A673 (cell line): ENCODE results near the gene METRN. TPM values are rescaled to one million over a fixed set of nuclear protein-coding genes. Genes with fewer than 3 reads are reported as not detected.
A peak's percentile ranks its signal among the peaks of the same experiment; 100 is the strongest.

Source experiments
- BruUV-seq: library from RNA; stranded (reverse); fragments of 400-500 nt; replicated peaks from 2 replicates; lab custom pipeline; 2021; lab: Mats Ljungman, UMichigan
- CTCF ChIA-PET: fragments of 300-600 bp; sonication (Branson Sonifier 250); formaldehyde crosslinking; loops from one replicate; lab custom pipeline; 2022; ENCODE audit warnings: antibody characterized with exemption; lab: Charles Lee
- POLR2A ChIA-PET: fragments of 300-600 bp; sonication (Branson Sonifier 250); formaldehyde crosslinking; loops from one replicate; lab custom pipeline; 2022; ENCODE audit warnings: antibody characterized with exemption; ENCODE audit not compliant: low non-redundant PET; lab: Charles Lee
- DNase-seq: peaks from one replicate; pipeline ENCODE4 v3.0.0-alpha.2; 2015; ENCODE audit warnings: low spot score
- H3K27ac ChIP-seq: fragments of 200-600 bp; sonication (generic); 2 replicates; pipeline ENCODE4 v1.5.1; 2016; ENCODE audit warnings: mixed run types, low read depth, mild to moderate bottlenecking, mixed read lengths, antibody characterized with exemption, low read length; ENCODE audit not compliant: poor library complexity, severe bottlenecking
- H3K27me3 ChIP-seq: fragments of 200-600 bp; sonication (generic); replicated peaks from 2 replicates; pipeline ENCODE4 v1.6.1; 2017; ENCODE audit warnings: mixed run types, low read depth, mild to moderate bottlenecking, mixed read lengths, antibody characterized with exemption, low read length; ENCODE audit not compliant: insufficient read depth, poor library complexity
- H3K36me3 ChIP-seq: fragments of 200-600 bp; sonication (generic); 2 replicates; pipeline ENCODE4 v1.6.1; 2016; ENCODE audit warnings: mixed run types, mild to moderate bottlenecking, mixed read lengths, antibody characterized with exemption, low read length; ENCODE audit not compliant: insufficient read depth, poor library complexity, severe bottlenecking
- H3K4me1 ChIP-seq: fragments of 200-600 bp; sonication (generic); 2 replicates; pipeline ENCODE4 v1.6.1; 2017; ENCODE audit warnings: mixed run types, mild to moderate bottlenecking, mixed read lengths, antibody characterized with exemption, low read length; ENCODE audit not compliant: insufficient read depth, poor library complexity, severe bottlenecking
- H3K4me3 ChIP-seq: fragments of 200-600 bp; sonication (generic); 2 replicates; pipeline ENCODE4 v1.5.1; 2016; ENCODE audit warnings: low read depth, mixed run types, mild to moderate bottlenecking, mixed read lengths, low read length; ENCODE audit not compliant: poor library complexity, severe bottlenecking
- H3K9me3 ChIP-seq: fragments of 200-600 bp; sonication (generic); 2 replicates; pipeline ENCODE4 v1.6.1; 2016; ENCODE audit warnings: mixed run types, low read depth, mild to moderate bottlenecking, mixed read lengths, antibody characterized with exemption, low read length; ENCODE audit not compliant: poor library complexity, severe bottlenecking
- CTCF ChIP-seq: fragments of 300-800, 200-600 bp; sonication (generic); conservative IDR thresholded peaks from 2 replicates; pipeline ENCODE4 v1.5.1; 2017; ENCODE audit warnings: low read depth, mild to moderate bottlenecking, antibody characterized with exemption, low read length, moderate library complexity, mixed read lengths
- EZH2 ChIP-seq: fragments of 200-600 bp; sonication (generic); IDR thresholded peaks from 2 replicates; pipeline ENCODE4 v1.6.1; 2017; ENCODE audit warnings: borderline replicate concordance, low read depth, mild to moderate bottlenecking, mixed read lengths, antibody characterized with exemption, low read length; ENCODE audit not compliant: poor library complexity, severe bottlenecking
- intact Hi-C: fragments of 100-400 bp; cut with micrococcal nuclease; formaldehyde crosslinking; loops from one replicate; pipeline ENCODE4 v1.10.0; 2022; ENCODE audit not compliant: unreplicated experiment
- total RNA-seq: library from RNA; stranded (reverse); gene quantifications from 2 replicates; pipeline ENCODE4 v1.2.3, GENCODE V29; 2021

Gene METRN
- total RNA-seq, 1 experiment from 2014 or later: 0.86 TPM

- no peak for DNase-seq
- Histone ChIP-seq H3K4me3 (no peak overlapping the region), H3K9me3 (no peaks in the 10 kb centered on the region), H3K4me1 (peaks cover 13% of the 10 kb centered on the region), H3K36me3 (peaks cover 43% of the 10 kb centered on the region), H3K27me3 (no peaks in the 10 kb centered on the region), H3K27ac (no peak overlapping the region)
- intact Hi-C loops: no loop called here
- ChIA-PET CTCF (no interaction called here), POLR2A (no interaction called here)
- no TSS peak for BruUV-seq
- no peak for TF ChIP-seq EZH2
- no peak for TF ChIP-seq CTCF
Observed at GRCh38 chr16:674214-674881, 40.6 kb upstream of the METRN start.

GRCh38 chr16:674968-675883 lies 39.7 kb upstream of the METRN start, which contains the start of gene RHBDL1:
RHBDL1 (plus strand) TSS chr16:675671; CDS start chr16:675791, 120 bp downstream.
- ChIA-PET CTCF (interaction anchor here (0.6 kb wide), 1 partner anchor 174 kb away, joined by 9 read pairs; no protein-coding TSS in a partner anchor), POLR2A (no interaction called here)
- TF ChIP-seq CTCF: no peak
- TF ChIP-seq EZH2: no peak
- DNase-seq: peak; percentile 69
- intact Hi-C loops: no loop called here
- Histone ChIP-seq H3K27ac (no peak within 1 kb of the TSS), H3K4me1 (peaks cover 16% of the 10 kb centered on the region), H3K4me3 (peak within 1 kb of the TSS; percentile 43), H3K27me3 (no peaks in the 10 kb centered on the region), H3K36me3 (peaks cover 34% of the 10 kb centered on the region), H3K9me3 (no peaks in the 10 kb centered on the region)
- BruUV-seq: no TSS peak

GRCh38 chr16:675884-676564 lies 38.9 kb upstream of the METRN start:
- no peaks in the 10 kb centered on the region for H3K27me3 ChIP-seq
- BruUV-seq: no TSS peak
- peaks cover 18% of the 10 kb centered on the region for H3K4me1 ChIP-seq
- DNase-seq: no peak
- TF ChIP-seq EZH2: no peak
- TF ChIP-seq CTCF: no peak
- CTCF ChIA-PET: interaction anchor here (0.6 kb wide), 1 partner anchor 64 kb away, joined by 5 read pairs; no protein-coding TSS in a partner anchor
- H3K36me3 ChIP-seq: peaks cover 26% of the 10 kb centered on the region
- no peak overlapping the region for H3K27ac ChIP-seq
- POLR2A ChIA-PET: no interaction called here
- peak overlapping the region; percentile 43 for H3K4me3 ChIP-seq
- H3K9me3 ChIP-seq: no peaks in the 10 kb centered on the region
- intact Hi-C loops: no loop called here
